ENCODE measurements around the gene RNF151. TPM values are rescaled to one million over a fixed set of nuclear protein-coding genes. Genes with fewer than 3 reads are reported as not detected.

RNF151 gene
- total RNA-seq, 2 donors from 2014 or later, result not detected

GRCh38 chr16:1944612-1945199 lies 21.9 kb upstream of the RNF151 start:
- no peak for DNase-seq
- intact Hi-C loops (cut with DNase I), result no loop called here
- TF ChIP-seq, protein P1, sequence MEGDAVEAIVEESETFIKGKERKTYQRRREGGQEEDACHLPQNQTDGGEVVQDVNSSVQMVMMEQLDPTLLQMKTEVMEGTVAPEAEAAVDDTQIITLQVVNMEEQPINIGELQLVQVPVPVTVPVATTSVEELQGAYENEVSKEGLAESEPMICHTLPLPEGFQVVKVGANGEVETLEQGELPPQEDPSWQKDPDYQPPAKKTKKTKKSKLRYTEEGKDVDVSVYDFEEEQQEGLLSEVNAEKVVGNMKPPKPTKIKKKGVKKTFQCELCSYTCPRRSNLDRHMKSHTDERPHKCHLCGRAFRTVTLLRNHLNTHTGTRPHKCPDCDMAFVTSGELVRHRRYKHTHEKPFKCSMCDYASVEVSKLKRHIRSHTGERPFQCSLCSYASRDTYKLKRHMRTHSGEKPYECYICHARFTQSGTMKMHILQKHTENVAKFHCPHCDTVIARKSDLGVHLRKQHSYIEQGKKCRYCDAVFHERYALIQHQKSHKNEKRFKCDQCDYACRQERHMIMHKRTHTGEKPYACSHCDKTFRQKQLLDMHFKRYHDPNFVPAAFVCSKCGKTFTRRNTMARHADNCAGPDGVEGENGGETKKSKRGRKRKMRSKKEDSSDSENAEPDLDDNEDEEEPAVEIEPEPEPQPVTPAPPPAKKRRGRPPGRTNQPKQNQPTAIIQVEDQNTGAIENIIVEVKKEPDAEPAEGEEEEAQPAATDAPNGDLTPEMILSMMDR (IDR thresholded peaks at IDR 0.05), result no peak
- H3K4me3 ChIP-seq, result no peak overlapping the region
- H3K27me3 ChIP-seq, result no peaks in the 10 kb centered on the region
- H3K4me1 ChIP-seq, result peaks cover 16% of the 10 kb centered on the region
- no peak overlapping the region for H3K9ac ChIP-seq (ENCODE audit: low read depth in 2 of 2, low read length in 2 of 2)
- H3K9me3 ChIP-seq, result no peaks in the 10 kb centered on the region
- no peaks in the 10 kb centered on the region for H3K36me3 ChIP-seq
- H3K27ac ChIP-seq, result no peak overlapping the region

- DNase-seq, result no peak
- TF ChIP-seq, protein P1 (IDR thresholded peaks at IDR 0.05), result no peak
- H3K27me3 ChIP-seq, result no peaks in the 10 kb centered on the region
- H3K9ac ChIP-seq (ENCODE audit: low read depth in 2 of 2, low read length in 2 of 2), result no peak overlapping the region
- no peaks in the 10 kb centered on the region for H3K36me3 ChIP-seq
- no peak overlapping the region for H3K4me3 ChIP-seq
- peaks cover 9% of the 10 kb centered on the region for H3K4me1 ChIP-seq
- intact Hi-C loops (cut with DNase I), result no loop called here
- H3K9me3 ChIP-seq, result no peaks in the 10 kb centered on the region
- H3K27ac ChIP-seq, result no peak overlapping the region
These were observed 20.9 kb upstream of the RNF151 start for GRCh38 chr16:1945559-1946391.

GRCh38 chr16:1946495-1947368 lies 19.9 kb upstream of the RNF151 start:
- no peaks in the 10 kb centered on the region for H3K9me3 ChIP-seq
- H3K27ac ChIP-seq, result no peak overlapping the region
- H3K9ac ChIP-seq (ENCODE audit: low read depth in 2 of 2, low read length in 2 of 2), result no peak overlapping the region
- H3K4me1 ChIP-seq, result peaks cover 7% of the 10 kb centered on the region
- no peaks in the 10 kb centered on the region for H3K36me3 ChIP-seq
- intact Hi-C loops (cut with DNase I), result no loop called here
- no peak overlapping the region for H3K4me3 ChIP-seq
- no peak for DNase-seq
- no peaks in the 10 kb centered on the region for H3K27me3 ChIP-seq
- TF ChIP-seq, protein P1 (IDR thresholded peaks at IDR 0.05), result no peak

DNA sequence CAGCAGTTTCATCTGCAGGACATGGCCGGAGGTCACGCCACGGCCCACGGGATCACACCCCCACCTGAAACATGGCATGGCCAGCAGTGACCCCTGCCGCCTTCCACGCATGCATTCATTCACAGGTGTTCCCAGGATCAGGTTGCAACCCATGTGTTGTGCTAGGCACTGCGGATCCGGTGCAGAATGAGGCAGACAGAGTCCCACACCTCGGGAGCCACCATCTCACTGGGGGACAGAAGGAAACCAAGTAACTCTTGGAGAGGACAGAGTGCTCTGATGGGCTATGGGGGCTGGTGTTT lies 19.3 kb upstream of the RNF151 start:
- peaks cover 1% of the 10 kb centered on the region for H3K4me1 ChIP-seq
- no peaks in the 10 kb centered on the region for H3K9me3 ChIP-seq
- H3K4me3 ChIP-seq, result no peak overlapping the region
- intact Hi-C loops (cut with DNase I), result no loop called here
- DNase-seq, result no peak
- H3K27me3 ChIP-seq, result no peaks in the 10 kb centered on the region
- TF ChIP-seq, protein P1 (IDR thresholded peaks at IDR 0.05), result no peak
- no peak overlapping the region for H3K9ac ChIP-seq (ENCODE audit: low read depth in 2 of 2, low read length in 2 of 2)
- H3K27ac ChIP-seq, result no peak overlapping the region
- no peaks in the 10 kb centered on the region for H3K36me3 ChIP-seq

- no peaks in the 10 kb centered on the region for H3K4me1 ChIP-seq
- H3K9ac ChIP-seq (ENCODE audit: low read depth in 2 of 2, low read length in 2 of 2), result no peak overlapping the region
- H3K27ac ChIP-seq, result no peak overlapping the region
- no peaks in the 10 kb centered on the region for H3K36me3 ChIP-seq
- DNase-seq, result no peak
- TF ChIP-seq, protein P1 (IDR thresholded peaks at IDR 0.05), result no peak
- no peaks in the 10 kb centered on the region for H3K27me3 ChIP-seq
- H3K9me3 ChIP-seq, result no peaks in the 10 kb centered on the region
- intact Hi-C loops (cut with DNase I), result no loop called here
- no peak overlapping the region for H3K4me3 ChIP-seq
These were observed 17.1 kb upstream of the RNF151 start for GRCh38 chr16:1949507-1949906.
